UCSD-AML1 (cell line): Measurements from ENCODE around the gene TAL1.

Experiments
- DNase-seq: peaks from one replicate; lab custom pipeline; 2025; ENCODE audit not compliant: unreplicated experiment; lab: John Stamatoyannopoulos, UW

The TAL1 gene

DNA sequence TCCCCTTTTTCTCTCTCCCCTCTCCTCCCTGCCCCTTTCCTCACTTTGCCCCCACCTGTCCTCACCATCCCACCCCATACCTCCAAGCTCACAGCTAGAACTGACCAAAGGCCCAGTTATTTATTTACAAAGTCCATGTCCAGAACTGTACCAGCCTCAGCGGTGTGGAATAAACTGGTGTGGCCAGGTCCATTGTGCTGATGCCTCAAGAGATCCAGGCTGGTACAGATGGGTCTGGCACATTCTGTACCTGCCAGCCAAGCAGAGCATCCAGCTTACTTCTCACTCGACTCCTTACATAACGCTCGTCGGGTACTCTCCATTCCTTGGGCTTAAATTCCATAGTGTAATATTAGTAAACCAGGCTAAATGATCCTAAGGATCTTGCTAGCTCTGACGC lies 54.0 kb downstream of the TAL1 start:
- no peak for DNase-seq

GRCh38 chr1:47175227-47175934 lies 56.6 kb downstream of the TAL1 start:
- DNase-seq, result peak; percentile 44

DNA sequence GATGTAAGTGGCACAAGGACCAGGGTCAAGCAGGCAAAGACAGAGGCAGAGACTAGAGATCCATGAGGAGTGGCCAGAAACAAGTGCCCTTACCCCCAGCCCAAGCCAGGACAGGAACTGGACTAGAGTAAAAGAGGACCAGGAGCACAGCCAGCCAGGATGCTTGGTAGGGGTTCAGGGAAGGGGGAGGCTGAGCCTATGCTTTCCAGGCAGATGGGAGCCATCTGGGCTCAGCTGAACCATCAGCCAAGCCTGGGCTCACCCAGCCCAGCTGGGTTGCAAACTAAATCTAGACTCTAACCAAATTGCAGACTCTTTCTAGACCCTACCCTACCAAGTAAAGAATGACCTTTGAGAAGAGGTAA lies 57.4 kb downstream of the TAL1 start:
- DNase-seq, result no peak

DNA sequence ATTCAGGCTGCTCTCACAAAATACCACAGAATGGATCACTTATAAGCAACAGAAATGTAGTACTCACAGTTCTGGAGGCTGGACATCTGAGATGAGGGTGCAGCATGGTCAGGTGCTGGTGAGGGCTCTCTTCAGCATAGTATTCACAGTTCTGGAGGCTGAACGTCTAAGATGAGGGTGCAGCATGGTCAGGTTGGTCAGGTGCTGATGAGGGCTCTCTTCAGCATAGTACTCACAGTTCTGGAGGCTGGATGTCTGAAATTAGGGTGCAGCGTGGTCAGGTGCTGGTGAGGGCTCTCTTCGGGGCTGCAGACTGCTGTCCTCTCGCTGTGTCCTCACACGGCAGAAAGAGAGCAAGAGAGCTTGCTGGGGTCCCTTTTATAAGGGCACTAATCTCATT lies 59.2 kb downstream of the TAL1 start:
- no peak for DNase-seq
